Astrocyte (in vitro differentiated cells and primary cell): ENCODE measurements around the gene PJA2. TPM values are rescaled to one million over a fixed set of nuclear protein-coding genes. Genes with fewer than 3 reads are reported as not detected.

ENCODE experiments used
- DNase-seq: peaks from one replicate; pipeline ENCODE4 v3.0.0-alpha.2; 2010; ENCODE audit warnings: low read depth
- FAIRE-seq: peaks from 2 replicates; lab custom pipeline; 2011; peaks lifted over from hg19 to GRCh38; lab: Jason Lieb, UNC
- H2AFZ ChIP-seq: 2 replicates; pipeline ENCODE4 v1.6.0; 2012; ENCODE audit warnings: low read depth, low read length, inconsistent platforms
- H3K27ac ChIP-seq: 2 replicates; pipeline ENCODE4 v1.5.1; 2011; ENCODE audit warnings: low read depth, low read length, inconsistent platforms
- H3K27me3 ChIP-seq: 2 replicates; pipeline ENCODE4 v1.6.0; 2011; ENCODE audit warnings: low read length, inconsistent platforms; ENCODE audit not compliant: insufficient read depth
- H3K36me3 ChIP-seq: 2 replicates; pipeline ENCODE4 v1.5.1; 2011; ENCODE audit warnings: low read length, inconsistent platforms; ENCODE audit not compliant: insufficient read depth
- H3K4me1 ChIP-seq: 2 replicates; pipeline ENCODE4 v1.5.1; 2011; ENCODE audit warnings: low read length, inconsistent platforms; ENCODE audit not compliant: insufficient read depth
- H3K4me2 ChIP-seq: 2 replicates; pipeline ENCODE4 v1.6.0; 2012; ENCODE audit warnings: low read length, inconsistent platforms
- H3K4me3 ChIP-seq: 2 replicates; pipeline ENCODE4 v1.5.1; 2011; ENCODE audit warnings: low read depth, mild to moderate bottlenecking, low read length, inconsistent platforms; ENCODE audit not compliant: insufficient read depth
- H3K79me2 ChIP-seq: 2 replicates; pipeline ENCODE4 v1.6.0; 2012; ENCODE audit warnings: mild to moderate bottlenecking, low read length, inconsistent platforms; ENCODE audit not compliant: insufficient read depth
- H3K9ac ChIP-seq: 2 replicates; pipeline ENCODE4 v1.6.0; 2012; ENCODE audit warnings: mild to moderate bottlenecking, low read length, inconsistent platforms
- H3K9me3 ChIP-seq: 2 replicates; pipeline ENCODE4 v1.5.1; 2012; ENCODE audit warnings: low read depth, mild to moderate bottlenecking, low read length, inconsistent platforms; ENCODE audit not compliant: insufficient read depth
- H4K20me1 ChIP-seq: 2 replicates; pipeline ENCODE4 v1.6.0; 2012; ENCODE audit warnings: low read length, inconsistent platforms; ENCODE audit not compliant: insufficient read depth
- H3K27ac Mint-ChIP-seq: one replicate; pipeline ENCODE4 v1.8.0; 2021; ENCODE audit warnings: mild to moderate bottlenecking, mixed read lengths; ENCODE audit not compliant: unreplicated experiment
- H3K27me3 Mint-ChIP-seq: one replicate; pipeline ENCODE4 v1.8.0; 2021; ENCODE audit warnings: low read depth, mixed read lengths; ENCODE audit not compliant: unreplicated experiment
- H3K36me3 Mint-ChIP-seq: one replicate; pipeline ENCODE4 v1.8.0; 2021; ENCODE audit warnings: low read depth, mixed read lengths; ENCODE audit not compliant: unreplicated experiment
- H3K4me1 Mint-ChIP-seq: one replicate; pipeline ENCODE4 v1.8.0; 2021; ENCODE audit warnings: low read depth, mixed read lengths; ENCODE audit not compliant: unreplicated experiment
- H3K4me3 Mint-ChIP-seq: one replicate; pipeline ENCODE4 v1.8.0; 2021; ENCODE audit warnings: mild to moderate bottlenecking, moderate library complexity, mixed read lengths; ENCODE audit not compliant: unreplicated experiment
- H3K9me3 Mint-ChIP-seq: one replicate; pipeline ENCODE4 v1.8.0; 2021; ENCODE audit warnings: mild to moderate bottlenecking, mixed read lengths; ENCODE audit not compliant: unreplicated experiment
- CTCF ChIP-seq: IDR thresholded peaks from 2 replicates; pipeline ENCODE4 v1.5.1; 2011; ENCODE audit warnings: low read depth, mild to moderate bottlenecking, inconsistent platforms, low read length, moderate library complexity; ENCODE audit not compliant: insufficient read depth
- EZH2 ChIP-seq: IDR thresholded peaks from 2 replicates; pipeline ENCODE4 v1.6.1; 2012; ENCODE audit warnings: mild to moderate bottlenecking, low read length, inconsistent platforms; ENCODE audit not compliant: insufficient read depth
- total RNA-seq: library from RNA; stranded (reverse); gene quantifications from 2 replicates; pipeline ENCODE4 v1.2.1, GENCODE V29; 2021

Gene PJA2
- total RNA-seq, 1 donor from 2014 or later, result 107 TPM

- Mint-ChIP-seq H3K36me3 (peaks cover 4% of the 10 kb centered on the region), H3K4me3 (no peak overlapping the region), H3K9me3 (no peaks in the 10 kb centered on the region), H3K4me1 (no peaks in the 10 kb centered on the region), H3K27me3 (no peaks in the 10 kb centered on the region), H3K27ac (no peak overlapping the region)
- peaks cover 49% of the 10 kb centered on the region for H4K20me1 ChIP-seq
- no peaks in the 10 kb centered on the region for H3K27me3 ChIP-seq
- H3K9ac ChIP-seq, result no peak overlapping the region
- peaks cover 23% of the 10 kb centered on the region for H3K79me2 ChIP-seq
- no peaks in the 10 kb centered on the region for H3K9me3 ChIP-seq
- FAIRE-seq, result no peak
- no peak overlapping the region for H3K4me3 ChIP-seq
- TF ChIP-seq CTCF (no peak), EZH2 (no peak)
- H3K27ac ChIP-seq, result no peak overlapping the region
- H2AFZ ChIP-seq, result no peak overlapping the region
- H3K4me1 ChIP-seq, result no peaks in the 10 kb centered on the region
- no peak overlapping the region for H3K4me2 ChIP-seq
- H3K36me3 ChIP-seq, result peaks cover 24% of the 10 kb centered on the region
- DNase-seq, result no peak
Measured at GRCh38 chr5:109349388-109349787, 60.4 kb downstream of the PJA2 start.

- H3K4me1 ChIP-seq, result no peaks in the 10 kb centered on the region
- no peak overlapping the region for H2AFZ ChIP-seq
- TF ChIP-seq CTCF, result no peak
- no peak for TF ChIP-seq EZH2
- H3K27me3 ChIP-seq, result no peaks in the 10 kb centered on the region
- no peaks in the 10 kb centered on the region for H3K9me3 ChIP-seq
- Mint-ChIP-seq H3K27ac (no peak overlapping the region), H3K4me3 (no peak overlapping the region), H3K36me3 (peaks cover 4% of the 10 kb centered on the region), H3K9me3 (no peaks in the 10 kb centered on the region), H3K27me3 (no peaks in the 10 kb centered on the region), H3K4me1 (no peaks in the 10 kb centered on the region)
- H3K9ac ChIP-seq, result no peak overlapping the region
- peaks cover 49% of the 10 kb centered on the region for H4K20me1 ChIP-seq
- FAIRE-seq (no peak), DNase-seq (no peak)
- H3K27ac ChIP-seq, result no peak overlapping the region
- peaks cover 23% of the 10 kb centered on the region for H3K79me2 ChIP-seq
- H3K36me3 ChIP-seq, result peaks cover 33% of the 10 kb centered on the region
- no peak overlapping the region for H3K4me2 ChIP-seq
- H3K4me3 ChIP-seq, result no peak overlapping the region
Measured at GRCh38 chr5:109347252-109347888, 62.4 kb downstream of the PJA2 start.

GRCh38 chr5:109345699-109346098, 64.1 kb downstream of the PJA2 start:
- H3K36me3 Mint-ChIP-seq, result peaks cover 4% of the 10 kb centered on the region
- H3K79me2 ChIP-seq, result peaks cover 21% of the 10 kb centered on the region
- H4K20me1 ChIP-seq, result peaks cover 42% of the 10 kb centered on the region
- no peak overlapping the region for H3K9ac ChIP-seq
- no peak for DNase-seq
- H3K4me2 ChIP-seq, result no peak overlapping the region
- H3K36me3 ChIP-seq, result peaks cover 33% of the 10 kb centered on the region
- no peak overlapping the region for H3K27ac Mint-ChIP-seq
- H3K4me3 Mint-ChIP-seq, result no peak overlapping the region
- H3K27me3 Mint-ChIP-seq, result no peaks in the 10 kb centered on the region
- H3K4me1 ChIP-seq, result no peaks in the 10 kb centered on the region
- FAIRE-seq, result no peak
- H3K27me3 ChIP-seq, result no peaks in the 10 kb centered on the region
- TF ChIP-seq EZH2, result no peak
- H3K9me3 ChIP-seq, result no peaks in the 10 kb centered on the region
- H3K4me3 ChIP-seq, result no peak overlapping the region
- H3K27ac ChIP-seq, result no peak overlapping the region
- H2AFZ ChIP-seq, result no peak overlapping the region
- no peaks in the 10 kb centered on the region for H3K9me3 Mint-ChIP-seq
- no peaks in the 10 kb centered on the region for H3K4me1 Mint-ChIP-seq
